ENCODE measurements around the gene SNCAIP.
"Not testable (repeated sequence)": the region's sequence is repeated elsewhere in the genome, so short reads cannot be mapped to it uniquely, and the experiment has no call there.

The SNCAIP gene

DNA sequence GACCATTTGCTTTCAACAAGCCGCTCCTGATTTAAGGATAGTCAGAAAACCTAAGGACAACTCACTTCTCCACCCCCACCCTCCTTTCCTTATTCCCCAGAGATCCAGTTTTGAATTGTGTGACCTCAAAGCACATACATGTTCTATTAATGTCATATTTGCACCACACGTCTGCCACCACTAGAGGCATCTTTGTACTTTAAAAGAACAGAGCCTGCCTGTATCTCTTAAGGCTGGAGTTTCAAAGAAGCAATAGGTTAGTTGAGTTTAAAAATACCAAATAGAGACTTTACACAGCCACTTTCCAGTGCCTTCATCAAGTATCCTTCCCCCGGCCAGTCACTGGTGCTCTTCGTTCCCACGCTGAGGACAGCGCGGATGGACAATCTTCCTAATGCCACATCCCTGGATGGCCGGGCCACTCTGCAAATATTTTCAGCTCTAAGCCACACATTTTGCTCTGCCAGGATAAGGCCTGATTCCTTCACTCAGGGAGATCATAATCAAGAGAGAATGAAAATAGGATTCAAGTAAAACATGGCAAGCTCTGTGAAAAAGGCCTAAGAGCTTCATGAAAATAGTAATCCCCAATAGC is 146.3 kb downstream of the SNCAIP start:
- DNase-seq (ENCODE audit: low read depth in 1 of 2, low spot score in 1 of 2): no peak

DNA sequence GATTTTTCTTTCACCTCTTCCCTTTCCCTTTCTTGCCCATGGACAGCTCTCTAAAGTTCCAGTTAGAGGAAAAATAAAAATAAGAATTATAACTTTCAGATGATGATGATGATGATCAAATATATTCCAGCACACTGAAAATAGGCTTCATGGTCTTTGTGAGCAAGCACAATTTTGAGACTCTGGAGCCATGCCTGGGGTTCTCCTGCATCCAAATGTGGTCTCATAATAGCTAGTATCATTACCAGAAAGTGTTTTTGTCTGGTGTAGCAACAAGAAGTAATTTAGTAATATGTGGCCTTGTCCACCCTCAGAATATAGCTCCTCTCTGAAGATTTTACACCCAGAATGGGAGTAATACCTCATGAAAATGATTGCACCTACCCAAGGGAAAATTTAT is 150.4 kb downstream of the SNCAIP start:
- DNase-seq (ENCODE audit: low read depth in 1 of 2, low spot score in 1 of 2): no peak

DNA sequence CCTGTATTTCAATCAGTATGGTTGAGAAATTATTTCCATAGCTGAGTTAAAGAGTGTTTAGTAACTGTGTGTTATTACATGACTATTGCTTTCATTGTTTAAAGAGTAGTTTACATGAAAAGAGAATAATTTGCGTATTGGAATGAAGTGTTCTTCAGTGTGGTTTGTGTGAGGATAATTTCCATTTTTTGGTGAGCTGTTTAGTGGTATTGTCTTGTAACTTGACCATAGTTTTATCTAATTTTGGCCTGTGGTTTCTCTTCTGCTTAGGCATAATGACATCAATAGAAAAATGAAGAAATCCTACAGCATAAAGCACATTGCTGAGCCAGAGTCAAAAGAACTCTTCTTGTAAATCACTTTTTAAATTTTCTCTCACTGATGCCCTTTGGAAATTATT is 151.2 kb downstream of the SNCAIP start:
- DNase-seq (ENCODE audit: low read depth in 1 of 2, low spot score in 1 of 2): no peak

DNA sequence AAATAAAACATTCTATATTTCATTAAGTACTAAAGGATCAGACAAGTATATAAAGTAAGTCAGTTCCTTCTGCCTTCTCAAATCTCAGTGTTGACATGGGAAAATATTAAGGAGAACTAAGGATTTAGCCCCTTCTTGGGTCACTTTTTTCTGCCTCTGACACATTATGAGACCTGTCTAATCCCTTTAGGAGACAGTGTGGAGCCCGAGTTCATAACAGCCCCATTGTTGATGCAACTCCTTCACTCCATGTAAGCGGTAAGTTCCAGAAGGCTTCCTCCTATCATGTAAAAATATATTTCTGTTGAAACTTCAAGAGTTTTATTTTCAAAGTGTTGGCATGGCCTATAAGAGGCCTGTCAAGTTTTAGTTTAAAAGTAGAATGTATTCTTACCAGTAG is 152.2 kb downstream of the SNCAIP start:
- no peak for DNase-seq (ENCODE audit: low read depth in 1 of 2, low spot score in 1 of 2)

DNA sequence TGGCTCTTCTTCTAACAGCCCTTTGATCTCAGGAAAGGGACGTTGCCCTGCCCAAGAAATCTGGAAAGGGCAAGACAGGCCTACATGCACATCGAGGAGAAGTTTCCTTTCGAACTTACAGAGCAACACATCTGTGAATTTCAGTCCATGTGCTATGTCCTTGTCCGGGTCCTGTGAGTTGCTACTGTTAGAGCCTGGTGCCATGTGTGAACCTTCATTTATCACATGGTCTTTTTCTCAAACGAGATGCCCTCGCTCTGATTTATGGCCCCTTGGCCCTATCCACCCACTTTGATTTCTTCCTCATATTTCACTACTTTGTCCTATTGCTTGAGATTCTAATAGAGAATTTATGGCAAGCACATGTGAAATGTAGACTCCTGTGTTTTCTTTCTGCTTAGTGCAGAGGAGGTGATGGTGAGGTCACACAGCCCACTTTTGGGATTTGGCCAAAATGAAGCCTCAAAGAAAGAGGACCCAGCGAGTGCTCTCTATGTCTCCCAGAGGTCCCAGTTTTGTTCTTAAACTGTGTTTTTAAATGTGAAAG is 153.1 kb downstream of the SNCAIP start:
- DNase-seq (ENCODE audit: low read depth in 1 of 2, low spot score in 1 of 2): no peak

DNA sequence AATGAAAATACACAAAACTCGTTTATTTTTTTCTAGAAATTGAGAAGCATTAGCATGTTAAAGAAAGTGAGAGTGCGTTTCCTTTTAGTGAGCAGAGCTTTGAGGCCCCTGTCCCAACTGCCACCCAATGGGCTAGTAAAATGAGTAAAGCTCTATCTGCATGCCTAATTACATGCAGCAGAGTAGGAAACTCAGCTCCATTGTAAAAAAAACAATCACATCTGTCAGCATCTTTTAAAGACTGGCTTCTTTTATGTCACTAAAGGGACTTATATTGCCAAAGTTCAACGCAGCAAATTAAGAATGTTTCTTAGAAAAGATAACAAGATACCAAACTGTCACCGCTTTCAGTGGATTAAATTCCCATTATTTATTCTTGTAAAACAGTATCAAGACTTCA is 154.0 kb downstream of the SNCAIP start:
- DNase-seq (ENCODE audit: low read depth in 1 of 2, low spot score in 1 of 2): no peak

DNA sequence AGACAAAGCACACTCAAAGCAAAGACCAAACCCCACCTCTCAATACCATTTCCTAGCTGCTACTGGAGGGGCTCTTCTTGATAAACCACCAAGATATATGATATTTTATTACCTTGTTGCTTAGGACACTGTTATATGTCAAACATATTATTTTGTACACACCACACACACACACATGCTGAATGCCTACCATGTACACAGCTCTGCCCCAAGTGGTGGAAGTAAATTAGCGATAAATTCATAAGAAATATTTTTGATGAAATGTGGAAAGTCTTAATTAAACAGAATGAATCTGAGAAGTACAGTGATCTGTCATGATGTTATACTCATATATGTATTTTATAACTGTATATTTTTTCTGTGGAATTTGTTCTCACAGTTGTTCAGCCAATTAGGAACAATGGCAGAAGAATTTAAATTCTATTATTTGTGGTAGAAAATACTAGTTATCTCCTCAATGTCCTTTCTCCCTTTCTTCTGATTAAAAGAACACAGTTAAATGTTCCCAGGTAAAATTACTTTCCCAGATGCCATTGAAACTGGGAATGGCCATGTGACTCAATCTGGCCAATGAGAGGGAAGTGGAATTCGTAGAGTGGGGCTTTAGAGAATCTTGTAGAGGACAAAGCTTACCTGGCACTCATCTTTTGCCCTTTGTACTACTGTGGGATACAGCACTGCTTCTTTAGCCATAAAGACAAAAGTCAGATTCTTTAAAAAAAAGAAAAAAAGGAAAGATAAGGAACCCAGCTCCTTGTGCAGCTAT is 156.5 kb downstream of the SNCAIP start:
- no peak for DNase-seq (ENCODE audit: low read depth in 1 of 2, low spot score in 1 of 2)

DNA sequence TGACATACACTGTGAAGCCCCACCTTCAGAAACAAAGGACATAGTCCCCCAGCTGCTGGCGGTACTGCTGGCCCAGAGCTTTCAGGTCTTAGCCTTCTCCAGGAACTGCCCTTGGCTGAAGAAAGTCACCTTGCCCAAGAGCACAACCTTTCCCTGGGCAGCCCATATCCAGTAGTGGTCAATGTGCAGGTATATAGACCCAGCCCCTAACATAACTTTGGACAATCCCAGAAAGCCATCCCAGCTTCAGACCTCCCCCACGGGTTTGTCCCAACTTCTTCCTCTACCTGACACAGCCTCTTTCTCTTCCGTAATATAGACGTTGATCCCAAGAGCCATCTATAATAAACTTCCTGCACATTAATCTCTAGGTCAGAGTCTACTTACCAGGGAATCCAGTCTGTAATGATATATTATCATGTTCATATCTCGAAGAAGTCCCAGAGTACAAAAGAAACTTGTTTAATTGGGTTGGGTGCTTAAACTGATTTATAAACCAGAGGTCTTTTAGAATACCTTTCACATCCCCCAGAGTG is 157.4 kb downstream of the SNCAIP start:
- no peak for DNase-seq (ENCODE audit: low read depth in 1 of 2, low spot score in 1 of 2)

DNA sequence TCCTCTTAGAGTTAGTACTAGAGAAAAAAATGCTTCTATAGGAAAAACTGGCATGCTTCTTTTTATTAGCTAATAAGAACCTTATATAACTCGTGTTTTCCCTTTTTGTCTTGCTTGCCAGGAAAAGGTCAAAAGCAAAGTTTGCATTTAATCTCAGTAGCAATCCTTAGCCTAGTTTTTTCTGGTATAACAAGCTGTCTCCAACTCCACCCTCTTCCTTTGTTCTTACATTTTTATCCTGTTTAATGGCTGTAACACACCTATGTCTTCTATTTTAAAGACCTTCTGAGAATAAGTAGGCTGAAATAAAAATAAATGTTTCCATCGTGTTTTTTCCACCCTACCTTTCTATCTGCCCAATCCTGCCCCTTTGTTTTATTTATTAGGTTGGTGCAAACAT is 158.3 kb downstream of the SNCAIP start:
- DNase-seq (ENCODE audit: low read depth in 1 of 2, low spot score in 1 of 2): no peak

DNA sequence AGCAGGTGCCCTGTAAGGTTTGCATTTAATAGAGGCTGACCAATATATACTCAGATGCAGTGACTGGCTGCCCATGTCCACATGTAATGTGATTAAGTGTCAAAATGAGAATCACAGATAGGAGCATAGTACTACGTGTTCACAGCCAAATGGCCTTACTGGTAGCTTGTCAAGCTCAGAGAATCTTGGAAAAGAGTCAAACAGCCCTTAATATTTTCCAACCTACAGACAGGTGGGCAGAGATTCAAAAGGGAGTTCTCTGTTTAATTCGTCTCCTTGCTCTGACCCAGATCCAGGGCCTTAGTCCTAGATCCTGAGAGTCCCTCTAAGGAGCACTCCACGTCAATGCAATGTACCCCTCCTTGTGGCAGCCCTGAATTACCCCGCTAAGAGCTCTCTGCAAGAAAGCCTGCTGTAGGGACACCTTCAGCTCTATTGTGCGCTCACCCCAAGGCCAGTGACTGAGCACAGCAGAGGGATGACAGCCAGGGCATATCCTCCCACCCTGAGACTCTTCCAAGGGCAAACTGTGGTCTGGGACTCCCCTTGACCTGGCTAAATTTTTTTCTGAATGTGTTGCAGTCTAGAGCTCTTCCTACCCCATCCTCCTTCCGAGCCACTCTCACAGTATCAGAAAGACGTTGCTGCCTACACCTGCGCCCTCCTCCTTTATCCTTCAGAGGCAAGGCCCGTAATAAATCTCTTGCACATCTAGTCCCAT is 159.2 kb downstream of the SNCAIP start:
- no peak for DNase-seq (ENCODE audit: low read depth in 1 of 2, low spot score in 1 of 2)

DNA sequence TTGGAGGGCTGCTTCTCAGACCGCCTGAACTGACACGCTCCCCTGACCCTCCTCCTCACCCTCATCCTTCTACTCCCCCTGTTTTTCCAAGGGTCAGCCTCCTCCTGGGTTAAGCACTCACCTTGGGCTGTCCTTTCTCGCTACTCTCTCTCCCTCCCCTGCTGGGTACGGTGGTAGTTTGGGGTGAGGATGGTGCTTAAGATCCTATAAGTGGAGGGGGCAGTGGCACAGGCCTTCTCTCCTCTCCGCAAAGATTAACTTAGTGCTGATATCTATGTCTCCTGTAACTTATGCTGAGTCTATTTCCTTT is 159.7 kb downstream of the SNCAIP start:
- no peak for DNase-seq (ENCODE audit: low read depth in 1 of 2, low spot score in 1 of 2)

DNA sequence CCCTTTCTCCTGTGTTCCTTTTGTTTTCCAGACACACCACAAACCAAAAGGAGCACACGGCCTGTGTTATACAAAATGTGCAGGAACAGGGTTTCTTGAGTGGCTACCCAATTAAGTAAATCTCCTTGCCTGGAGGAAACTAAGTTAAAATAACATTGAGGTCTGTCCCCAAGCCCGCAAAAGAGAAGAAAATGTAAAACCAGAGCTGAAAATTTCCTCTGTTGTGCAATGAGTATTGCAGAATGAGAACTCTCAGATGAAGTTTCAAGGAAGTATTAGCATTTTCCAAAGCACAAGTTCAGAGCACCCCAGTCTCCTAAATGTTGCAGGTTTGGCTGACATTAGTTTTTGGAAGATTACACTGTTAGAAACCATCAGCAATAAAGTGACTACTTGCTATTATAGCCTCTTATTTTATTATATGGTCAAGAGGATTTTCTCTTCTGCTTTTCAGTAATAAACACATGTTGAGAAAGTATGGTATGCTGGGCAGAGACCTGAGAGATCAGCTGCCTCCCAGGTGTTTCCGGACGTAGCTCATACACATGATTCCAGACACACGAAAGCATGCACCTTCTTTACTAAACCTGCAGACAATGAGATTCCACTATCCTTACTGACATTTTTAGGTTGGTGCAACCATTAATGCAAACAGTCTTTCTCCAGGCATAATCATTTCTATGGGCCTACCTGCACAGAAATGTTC is 161.3 kb downstream of the SNCAIP start:
- DNase-seq (ENCODE audit: low read depth in 1 of 2, low spot score in 1 of 2): no peak

DNA sequence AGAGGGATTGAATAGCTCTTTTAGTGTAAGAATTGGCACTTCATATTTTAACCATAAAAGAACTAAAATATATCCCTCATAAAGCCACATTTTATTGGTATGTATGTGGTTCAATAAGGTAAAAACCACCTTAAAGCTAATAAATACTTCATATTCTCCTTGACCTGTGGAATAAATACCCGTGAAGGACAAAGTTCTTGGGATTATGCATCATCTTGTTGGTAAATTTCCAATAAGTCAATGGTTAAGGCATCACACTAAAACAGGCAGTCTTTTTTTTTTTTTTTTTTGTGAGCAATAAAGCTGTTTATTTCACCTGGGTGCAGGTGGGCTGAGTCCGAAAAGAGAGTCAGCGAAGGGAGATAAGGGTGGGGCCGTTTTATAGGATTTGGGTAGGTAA is 161.9 kb downstream of the SNCAIP start:
- no peak for DNase-seq (ENCODE audit: low read depth in 1 of 2, low spot score in 1 of 2)

DNA sequence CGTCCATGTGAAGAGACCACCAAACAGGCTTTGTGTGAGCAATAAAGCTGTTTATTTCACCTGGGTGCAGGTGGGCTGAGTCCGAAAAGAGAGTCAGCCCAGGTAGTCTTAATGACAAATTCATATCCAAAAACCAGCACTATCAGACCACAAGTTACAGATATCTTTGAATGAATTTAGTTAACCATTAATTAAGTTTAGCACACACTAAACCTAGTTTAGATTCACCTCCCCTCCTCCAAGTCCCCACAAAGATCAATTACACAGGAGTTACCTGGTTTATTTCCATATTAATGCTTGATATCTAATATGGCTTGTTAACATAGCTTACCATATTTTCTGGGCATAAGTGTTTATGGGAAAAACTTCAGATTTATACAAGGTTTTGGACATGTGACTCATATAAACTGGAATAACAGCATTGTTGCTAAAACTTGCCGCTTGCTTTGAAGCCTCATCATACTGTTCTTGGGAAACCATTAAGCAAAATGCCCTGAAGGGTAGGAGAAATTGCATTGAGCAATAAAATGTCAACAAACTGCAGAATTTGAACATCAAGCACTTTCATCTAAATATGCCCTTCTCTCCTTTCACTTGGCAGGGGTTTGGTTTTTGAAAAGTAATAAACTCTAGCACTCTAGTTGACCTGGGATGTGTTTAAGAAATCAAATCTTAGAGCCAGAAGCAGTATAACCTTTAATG is 166.9 kb downstream of the SNCAIP start:
- DNase-seq (ENCODE audit: low read depth in 1 of 2, low spot score in 1 of 2): no peak

DNA sequence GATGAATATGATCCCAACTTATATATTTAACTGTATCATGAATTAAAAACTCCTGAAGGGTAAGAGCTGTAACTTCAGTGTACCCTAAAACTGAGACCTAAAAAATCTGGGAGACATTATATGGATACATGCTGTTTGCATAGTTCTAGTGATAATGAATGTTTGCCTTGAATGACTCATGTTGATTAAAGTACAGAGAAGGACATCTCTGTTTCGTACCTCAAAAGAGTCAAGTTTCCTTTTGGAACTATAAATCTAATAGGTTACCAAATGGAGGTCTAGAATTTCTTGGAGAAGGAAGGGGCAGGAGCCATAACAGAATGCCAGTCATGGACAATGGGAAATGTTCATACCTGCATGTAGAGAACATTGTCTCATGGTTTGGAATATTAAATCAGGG is 168.1 kb downstream of the SNCAIP start:
- DNase-seq (ENCODE audit: low read depth in 1 of 2, low spot score in 1 of 2): no peak

DNA sequence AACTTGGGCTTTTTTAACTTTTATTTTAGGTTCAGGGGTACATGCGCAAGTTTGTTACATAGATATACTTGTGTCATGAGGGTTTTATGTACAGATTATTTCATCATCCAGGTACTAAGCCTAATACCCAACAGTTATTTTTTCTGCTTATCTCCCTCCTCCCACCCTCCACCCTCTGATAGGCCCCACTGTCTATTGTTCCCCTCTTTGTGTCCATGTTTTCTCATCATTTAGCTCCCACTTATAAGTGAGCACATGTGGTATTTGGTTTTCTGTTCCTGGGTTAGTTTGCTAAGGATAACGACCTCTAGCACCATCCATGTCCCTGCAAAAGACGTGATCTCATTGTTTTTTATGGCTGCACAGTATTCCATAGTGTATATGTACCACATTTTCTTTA is 172.1 kb downstream of the SNCAIP start:
- DNase-seq (ENCODE audit: low read depth in 1 of 2, low spot score in 1 of 2): no peak

DNA sequence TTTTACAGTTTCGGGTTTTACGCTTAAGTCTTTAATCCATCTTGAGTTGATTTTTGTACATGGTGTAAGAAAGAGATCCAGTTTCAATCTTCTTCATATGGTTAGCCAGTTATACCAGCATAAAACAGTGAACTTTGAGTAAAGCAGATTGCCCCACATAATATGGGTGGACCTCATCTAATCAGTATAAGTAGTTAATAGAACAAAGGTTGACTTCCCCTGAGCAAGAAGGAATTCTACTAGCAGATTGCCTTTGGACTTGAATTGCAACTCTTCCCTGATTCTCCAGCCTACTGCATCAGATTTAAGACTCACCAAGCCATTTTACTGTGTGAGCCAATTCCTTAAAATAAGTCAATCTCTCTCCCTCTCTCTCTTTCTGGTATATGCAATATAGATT is 173.2 kb downstream of the SNCAIP start:
- DNase-seq (ENCODE audit: low read depth in 1 of 2, low spot score in 1 of 2): no peak

DNA sequence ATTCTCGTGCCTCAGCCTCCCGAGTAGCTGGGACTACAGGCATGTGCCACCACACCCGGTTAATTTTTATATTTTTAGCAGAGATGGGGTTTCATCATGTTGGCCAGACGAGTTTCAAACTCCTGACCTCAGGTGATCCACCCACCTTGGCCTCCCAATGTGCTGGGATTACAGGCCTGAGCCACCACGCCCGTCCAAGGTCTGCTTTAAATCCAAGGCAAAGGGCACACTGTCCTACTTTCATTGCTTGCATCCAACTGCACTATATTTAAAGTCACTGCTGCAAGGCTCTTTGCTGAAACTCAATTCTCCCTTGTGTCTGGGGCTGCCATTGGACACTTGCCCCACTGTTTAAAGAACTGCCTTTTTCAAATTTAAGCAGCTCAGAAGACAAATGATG is 174.6 kb downstream of the SNCAIP start:
- DNase-seq (ENCODE audit: low read depth in 1 of 2, low spot score in 1 of 2): not testable (repeated sequence)

DNA sequence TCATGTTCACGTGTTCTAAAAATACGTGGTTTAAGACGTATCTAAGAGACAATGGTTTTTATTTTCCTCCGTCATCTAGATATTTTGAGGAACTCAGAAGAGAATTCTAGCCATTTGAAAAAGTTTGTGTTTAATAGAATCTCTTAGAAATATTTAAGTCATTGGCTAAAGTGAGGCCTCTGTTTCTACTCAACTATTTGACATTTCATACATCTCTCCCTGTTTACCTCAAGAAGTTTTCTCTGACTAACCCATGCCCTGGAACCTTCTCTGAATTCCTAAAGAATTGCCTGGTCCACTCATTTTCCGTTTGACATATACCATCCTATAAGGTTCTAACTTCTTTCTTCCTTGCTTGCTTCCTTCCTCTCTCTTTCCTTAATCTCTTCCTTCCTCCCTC is 178.7 kb downstream of the SNCAIP start:
- DNase-seq (ENCODE audit: low read depth in 1 of 2, low spot score in 1 of 2): no peak

DNA sequence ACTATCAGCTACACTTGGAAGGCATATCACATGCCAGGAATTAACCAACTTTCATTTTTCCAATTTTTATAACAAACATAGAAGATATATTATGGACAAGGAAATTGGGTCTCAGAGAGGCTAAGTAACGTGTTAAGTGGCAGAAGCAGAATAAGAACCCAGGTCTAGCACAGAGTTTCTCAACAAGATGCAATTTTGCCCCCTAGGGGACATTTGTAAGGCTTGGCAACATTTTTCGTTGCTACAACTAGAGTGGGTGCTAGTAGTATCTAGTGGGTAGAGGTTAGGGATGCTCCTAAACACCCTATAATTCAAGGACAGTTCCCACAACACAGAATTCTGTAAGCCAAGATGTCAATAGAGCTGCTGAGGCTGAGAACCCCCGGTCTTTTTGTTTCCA is 180.6 kb downstream of the SNCAIP start:
- DNase-seq (ENCODE audit: low read depth in 1 of 2, low spot score in 1 of 2): no peak

Data from stimulated activated CD4-positive, alpha-beta T cell treated with anti-CD3 and anti-CD28 coated beads, Interleukin-15, amount 100 ng/mL, for 1 hour (primary cell).